NCI-H187 treated with DMSO at 0.1 percent for 48 hours (cell line): ENCODE data around the gene RALGPS1.

Experiments
- DNase-seq: peaks from one replicate; lab custom pipeline; 2025; lab: John Stamatoyannopoulos, UW

The RALGPS1 gene

GRCh38 chr9:127053960-127054359 lies 139.4 kb downstream of the RALGPS1 start:
- no peak for DNase-seq

- DNase-seq = no peak
Measured at GRCh38 chr9:127055745-127056402, 141.3 kb downstream of the RALGPS1 start.

DNA sequence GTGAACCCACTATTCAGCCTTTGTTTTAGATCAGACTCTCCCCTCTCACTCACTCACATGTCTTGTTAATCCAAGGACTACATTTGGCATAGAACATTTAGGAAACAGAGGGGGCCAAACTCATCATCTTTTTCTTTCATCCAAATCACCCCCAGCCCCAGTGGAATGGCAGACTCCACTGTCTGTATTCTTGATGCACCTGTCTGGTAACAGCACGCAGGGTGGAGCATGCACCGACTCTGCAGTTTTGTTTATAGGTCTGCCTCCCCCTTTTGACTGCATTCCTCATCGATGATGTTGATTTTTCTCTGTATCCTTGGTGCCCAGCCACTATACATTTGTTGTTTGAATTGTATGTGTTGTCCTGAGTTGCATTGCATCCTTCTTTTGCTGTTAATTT lies 141.9 kb downstream of the RALGPS1 start:
- no peak for DNase-seq

DNA sequence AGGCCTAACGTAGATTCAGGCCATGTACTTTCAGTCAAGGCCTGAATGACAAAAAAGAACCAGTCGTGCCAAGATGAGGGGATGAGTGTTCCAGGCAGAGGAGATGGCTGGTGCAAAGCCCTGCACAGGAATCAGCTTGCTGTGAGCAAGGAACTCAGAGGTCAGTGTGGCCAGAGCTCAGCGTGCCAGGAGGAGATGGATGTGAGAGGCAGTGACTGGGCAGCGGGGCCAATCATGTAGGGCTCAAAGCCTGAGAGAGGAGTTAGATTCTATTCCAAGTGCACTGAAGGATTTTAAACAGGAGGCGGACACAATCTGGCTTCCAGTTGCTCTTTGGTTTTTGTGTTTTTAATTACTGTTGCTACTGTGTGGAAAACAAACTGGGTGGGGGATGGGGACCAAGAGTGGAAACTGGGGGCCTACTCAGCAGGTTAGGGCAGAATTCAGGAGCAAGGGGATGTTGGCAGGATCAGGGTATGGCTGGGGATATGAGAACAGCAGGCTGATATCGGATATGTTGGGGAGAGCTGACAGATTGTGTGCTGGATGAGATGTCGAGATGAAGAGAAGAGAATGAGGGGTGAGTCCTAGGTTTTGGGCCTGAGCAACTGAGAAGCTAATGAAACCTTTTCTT lies 143.5 kb downstream of the RALGPS1 start:
- no peak for DNase-seq

DNA sequence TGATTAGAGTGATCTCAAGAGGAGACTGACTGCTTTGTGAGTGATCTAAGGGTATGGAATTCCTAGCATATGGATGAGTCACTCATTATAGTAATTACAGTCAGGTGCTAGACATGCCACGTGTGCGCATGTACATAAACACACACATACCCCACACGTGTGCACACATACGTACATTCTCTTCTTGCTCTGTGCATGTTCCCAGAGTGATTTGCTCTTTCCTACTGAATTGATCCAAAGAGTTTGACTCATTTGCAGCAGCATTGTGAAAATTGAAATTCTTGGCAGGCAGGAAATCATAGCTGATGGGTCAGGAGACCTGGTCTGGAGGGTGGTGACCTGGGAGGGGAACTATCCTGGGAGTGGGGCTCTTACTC lies 144.1 kb downstream of the RALGPS1 start:
- DNase-seq = no peak

DNA sequence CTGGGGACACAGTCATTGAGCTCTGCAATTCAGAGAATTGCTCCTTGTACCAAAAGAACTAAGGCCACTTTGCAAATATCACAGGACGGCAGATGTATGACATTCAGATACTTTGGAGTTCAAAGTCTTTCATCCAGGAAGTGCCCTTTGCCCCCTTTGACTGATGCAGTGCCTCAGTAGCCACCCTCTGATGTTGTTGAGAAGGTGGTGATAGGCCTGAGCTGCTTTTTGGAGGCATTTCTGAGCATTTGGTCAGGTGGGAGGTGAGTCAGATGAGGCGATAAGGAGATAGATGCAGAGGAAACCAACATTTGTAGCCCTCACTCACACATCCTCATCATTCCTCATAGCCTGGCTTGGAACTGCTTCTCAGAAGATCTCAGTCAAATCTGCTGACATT lies 144.4 kb downstream of the RALGPS1 start:
- no peak for DNase-seq

- no peak for DNase-seq
Measured at GRCh38 chr9:127059765-127060361, 145.3 kb downstream of the RALGPS1 start.

DNA sequence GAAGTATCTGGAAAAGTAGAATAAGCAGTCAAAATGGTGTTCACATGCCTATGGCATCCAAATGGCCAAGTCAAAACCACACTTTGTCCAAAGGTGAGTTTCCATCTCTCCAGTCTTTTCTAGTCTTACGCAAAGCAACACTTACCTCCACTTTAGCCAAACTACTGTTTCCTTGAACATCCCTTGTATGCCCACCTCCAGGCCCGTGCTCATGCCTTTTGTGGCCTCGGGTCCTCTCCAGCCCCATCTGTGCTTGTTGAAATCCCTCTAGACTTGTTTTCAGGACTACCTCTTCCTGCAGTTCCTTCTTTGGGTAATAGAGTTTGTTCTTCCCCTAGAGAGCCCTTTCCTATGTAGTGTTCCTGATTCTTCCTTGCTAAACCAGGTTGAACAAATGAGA lies 146.8 kb downstream of the RALGPS1 start:
- no peak for DNase-seq

DNA sequence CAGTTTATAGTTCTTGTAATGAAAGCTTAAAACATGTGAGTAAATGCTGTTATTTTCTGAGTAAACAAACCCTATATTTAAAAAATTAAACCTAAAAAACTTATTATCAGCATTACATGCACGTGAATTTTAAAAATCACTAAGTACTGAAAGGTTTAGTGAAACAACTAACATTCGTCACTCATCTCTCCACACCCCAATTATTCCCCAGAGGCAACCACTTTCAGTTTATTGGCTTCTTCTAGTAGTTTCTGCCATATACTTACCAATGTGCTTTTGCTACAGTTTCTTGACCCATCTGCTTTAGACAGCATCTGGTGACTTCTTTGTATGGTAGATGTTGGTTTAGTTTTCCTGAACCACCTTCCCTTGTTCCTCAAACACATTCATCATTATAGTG lies 149.8 kb downstream of the RALGPS1 start:
- DNase-seq = no peak

DNA sequence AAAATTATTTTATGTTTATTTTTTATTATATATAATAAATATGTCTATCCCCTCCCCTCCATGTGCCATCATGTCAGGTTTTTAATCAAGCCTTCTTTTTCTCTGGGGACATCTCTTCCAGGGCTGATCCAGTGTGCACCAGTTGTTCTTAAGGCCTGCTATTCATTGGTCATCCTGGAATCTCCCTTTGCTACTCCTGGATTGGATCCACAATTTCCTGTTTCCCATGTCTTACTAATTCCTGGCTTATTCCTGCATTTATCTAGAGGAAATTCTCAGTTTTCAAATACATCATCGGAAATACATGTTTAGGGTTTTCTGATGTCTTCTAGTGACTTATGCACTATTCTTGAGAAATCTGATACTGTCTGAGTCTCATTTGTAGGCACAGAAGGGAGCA lies 151.0 kb downstream of the RALGPS1 start:
- DNase-seq = no peak

DNA sequence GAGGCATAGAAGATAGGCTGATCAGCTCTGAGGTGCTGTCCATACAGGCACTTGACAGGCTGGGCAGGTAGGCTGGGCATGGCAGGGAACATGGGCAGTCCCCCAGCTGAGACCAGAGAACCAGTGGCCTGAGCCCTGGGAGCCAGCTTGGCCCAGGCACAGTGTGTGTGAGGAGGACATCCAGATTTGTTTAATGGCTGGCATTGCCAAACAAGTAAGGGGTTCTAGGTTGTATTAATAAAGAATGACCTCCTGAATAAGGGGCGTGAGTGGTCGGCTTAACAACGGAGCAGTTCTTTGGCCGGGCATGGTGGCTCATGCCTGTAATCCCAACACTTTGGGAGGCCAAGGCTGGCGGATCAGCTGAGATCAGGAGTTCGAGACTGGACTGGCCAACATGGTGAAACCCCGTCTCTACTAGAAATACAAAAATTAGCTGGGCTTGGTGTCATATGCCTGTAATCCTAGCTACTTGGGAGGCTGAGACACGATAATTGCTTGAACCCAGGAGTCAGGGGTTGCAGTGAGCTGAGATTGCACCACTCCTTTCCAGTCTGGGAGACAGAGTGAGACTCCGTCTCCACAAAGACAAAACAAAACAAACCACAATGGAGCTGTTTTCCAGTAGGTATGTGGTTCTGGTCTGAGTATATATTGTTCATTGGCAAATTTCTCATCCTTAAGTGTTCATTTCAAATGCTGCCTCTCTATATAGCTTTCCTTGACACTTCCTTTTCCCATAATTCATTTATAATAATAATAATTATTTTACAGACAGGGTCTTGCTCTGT lies 151.7 kb downstream of the RALGPS1 start:
- DNase-seq = no peak

- no peak for DNase-seq
Measured at GRCh38 chr9:127066851-127067136, 152.2 kb downstream of the RALGPS1 start.

- DNase-seq = no peak
Measured at GRCh38 chr9:127067603-127068220, 153.1 kb downstream of the RALGPS1 start.

GRCh38 chr9:127074561-127075548 lies 160.3 kb downstream of the RALGPS1 start:
- DNase-seq = no peak

DNA sequence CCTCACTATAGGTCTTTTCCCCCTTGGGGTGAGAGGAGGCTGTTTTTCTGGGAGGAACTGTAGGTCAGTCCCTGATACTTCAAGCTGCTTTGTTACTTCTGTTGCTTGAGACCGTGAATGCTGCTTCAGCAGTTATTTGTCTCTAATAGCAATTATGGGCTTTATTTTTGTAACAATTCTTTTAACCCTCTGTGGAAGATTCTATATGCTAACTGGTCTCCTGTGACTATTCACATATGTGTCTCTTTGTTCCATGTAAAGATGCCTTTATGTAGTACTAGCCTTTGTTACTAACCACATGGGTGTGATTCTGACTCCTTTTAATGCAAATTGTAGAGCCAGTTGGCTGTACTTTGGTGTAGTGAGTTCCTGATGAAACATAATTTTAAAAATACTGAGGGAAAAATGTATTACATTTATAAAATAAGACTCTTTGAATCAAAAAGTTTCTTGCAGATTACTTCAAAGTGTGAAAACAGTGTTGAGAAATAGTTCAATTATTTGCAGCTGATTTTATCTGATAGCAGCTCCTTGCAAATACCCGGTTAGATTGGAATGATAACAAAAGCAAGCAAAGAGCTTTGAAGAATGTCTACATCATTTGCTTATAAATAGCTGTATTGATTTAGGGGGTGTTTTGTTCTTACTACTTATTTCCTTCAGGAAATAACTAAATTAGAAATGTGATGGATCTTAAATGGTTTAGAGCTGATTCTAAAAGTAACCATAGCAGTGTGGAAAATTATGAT lies 161.2 kb downstream of the RALGPS1 start:
- no peak for DNase-seq

- DNase-seq = no peak
Measured at GRCh38 chr9:127076860-127077643, 162.5 kb downstream of the RALGPS1 start.

- no peak for DNase-seq
Measured at GRCh38 chr9:127077644-127077946, 163.0 kb downstream of the RALGPS1 start.

DNA sequence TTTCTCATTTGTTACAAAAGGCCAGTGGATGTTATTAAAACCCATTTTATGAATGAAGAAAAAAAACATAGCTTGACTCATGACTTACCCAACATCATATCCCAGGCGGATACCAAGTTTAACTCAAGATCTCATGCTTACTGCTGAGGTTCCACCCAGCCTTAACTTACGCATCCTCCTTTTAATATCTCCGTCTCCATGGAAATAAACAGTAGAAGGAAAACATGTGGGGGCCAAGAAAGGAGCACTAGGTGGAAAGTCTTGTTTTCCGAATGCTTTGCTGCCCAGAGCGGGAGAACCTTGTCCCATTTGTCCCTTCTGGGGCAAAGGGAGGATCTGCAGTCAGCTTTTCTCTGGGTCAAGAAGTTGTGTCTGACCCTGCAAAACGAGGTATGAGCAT lies 163.8 kb downstream of the RALGPS1 start:
- no peak for DNase-seq

DNA sequence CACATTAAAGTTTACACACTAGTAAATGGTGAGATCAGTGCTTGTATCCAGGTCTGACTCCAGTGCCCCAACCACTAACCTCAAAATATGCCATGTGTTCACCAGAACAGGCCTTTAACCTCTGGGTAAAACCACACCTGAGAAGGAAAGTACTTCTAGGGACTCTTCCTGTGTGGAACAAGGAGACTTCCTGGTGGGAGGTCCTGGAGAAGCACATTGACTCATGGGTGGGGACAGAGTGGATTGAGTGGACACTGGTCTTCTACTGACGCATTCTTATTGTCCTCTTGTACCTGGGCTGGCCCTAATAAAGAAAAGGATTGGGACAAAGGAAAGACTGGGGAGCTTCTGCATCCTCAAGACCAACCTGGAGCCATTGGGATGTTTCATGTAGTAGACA lies 164.4 kb downstream of the RALGPS1 start:
- no peak for DNase-seq
